LNCaP clone FGC (cell line): ENCODE data around the gene NPAS3.

Experiments used
- DNase-seq: peaks from one replicate; pipeline ENCODE4 v3.0.0-alpha.2; 2011; ENCODE audit warnings: low read depth
- H3K4me3 ChIP-seq: 2 replicates; pipeline ENCODE4 v1.5.1; 2011; ENCODE audit warnings: mild to moderate bottlenecking, low read depth, low read length, control low read depth
- CTCF ChIP-seq: IDR thresholded peaks from 2 replicates; pipeline ENCODE4 v1.5.1; 2012; ENCODE audit warnings: mild to moderate bottlenecking; ENCODE audit not compliant: control insufficient read depth, insufficient read depth; ENCODE audit errors: extremely low read depth

Gene NPAS3

GRCh38 chr14:33773205-33774030, 834.7 kb downstream of the NPAS3 start:
- H3K4me3 ChIP-seq = no peak overlapping the region
- TF ChIP-seq CTCF = no peak
- no peak for DNase-seq

GRCh38 chr14:33774161-33774560, 835.5 kb downstream of the NPAS3 start:
- no peak overlapping the region for H3K4me3 ChIP-seq
- no peak for DNase-seq
- TF ChIP-seq CTCF = no peak

GRCh38 chr14:33774723-33775470, 836.2 kb downstream of the NPAS3 start:
- DNase-seq = no peak
- H3K4me3 ChIP-seq = no peak overlapping the region
- TF ChIP-seq CTCF = no peak

GRCh38 chr14:33776871-33777270, 838.2 kb downstream of the NPAS3 start:
- TF ChIP-seq CTCF = no peak
- DNase-seq = no peak
- H3K4me3 ChIP-seq = no peak overlapping the region

DNA sequence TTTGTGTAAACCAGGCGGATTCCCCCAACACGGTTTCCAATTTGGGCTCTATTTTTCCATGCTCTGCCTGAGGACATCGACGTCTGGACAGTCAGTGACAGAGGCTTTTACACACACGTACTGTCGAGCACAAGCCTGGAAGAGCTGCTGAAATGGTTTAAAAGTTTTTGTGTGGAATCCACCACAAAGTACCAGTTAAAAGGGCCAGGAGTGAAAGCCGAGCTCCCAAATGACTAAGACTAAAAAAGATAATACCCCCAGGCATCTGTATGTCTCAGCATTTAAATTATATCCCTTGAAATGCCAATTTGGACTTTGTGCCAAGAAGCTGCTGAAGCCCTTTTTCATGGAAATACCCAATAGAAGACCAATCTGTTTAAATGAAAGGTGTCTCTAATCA, 839.0 kb downstream of the NPAS3 start:
- no peak for TF ChIP-seq CTCF
- DNase-seq = no peak

GRCh38 chr14:33780035-33780434, 841.4 kb downstream of the NPAS3 start:
- no peak overlapping the region for H3K4me3 ChIP-seq
- DNase-seq = no peak
- TF ChIP-seq CTCF = no peak

More for the DNA sequence above, 839.0 kb downstream of the NPAS3 start:
- no peak overlapping the region for H3K4me3 ChIP-seq
